GM06990 (cell line): ENCODE measurements around the gene TAS2R42.

Source experiments
- DNase-seq: peaks from one replicate; pipeline ENCODE4 v3.0.0-alpha.2; 2011; ENCODE audit not compliant: insufficient read length; ENCODE audit errors: extremely low read depth
- H3K27me3 ChIP-seq: replicated peaks from 2 replicates; pipeline ENCODE4 v1.6.0; 2011; ENCODE audit warnings: low read length; ENCODE audit not compliant: control insufficient read depth, insufficient read depth
- H3K36me3 ChIP-seq: 2 replicates; pipeline ENCODE4 v1.5.1; 2011; ENCODE audit warnings: low read length; ENCODE audit not compliant: control insufficient read depth, insufficient read depth
- H3K4me3 ChIP-seq: replicated peaks from 2 replicates; pipeline ENCODE4 v1.5.1; 2011; ENCODE audit warnings: low read depth, mild to moderate bottlenecking, control low read depth, low read length
- TF ChIP-seq, protein P1 (sequence below): IDR thresholded peaks from 2 replicates; pipeline ENCODE4 v1.5.1; 2011; ENCODE audit warnings: low read length, control low read depth, mild to moderate bottlenecking, inconsistent platforms; ENCODE audit not compliant: insufficient read depth, poor library complexity, severe bottlenecking

TAS2R42 gene

DNA sequence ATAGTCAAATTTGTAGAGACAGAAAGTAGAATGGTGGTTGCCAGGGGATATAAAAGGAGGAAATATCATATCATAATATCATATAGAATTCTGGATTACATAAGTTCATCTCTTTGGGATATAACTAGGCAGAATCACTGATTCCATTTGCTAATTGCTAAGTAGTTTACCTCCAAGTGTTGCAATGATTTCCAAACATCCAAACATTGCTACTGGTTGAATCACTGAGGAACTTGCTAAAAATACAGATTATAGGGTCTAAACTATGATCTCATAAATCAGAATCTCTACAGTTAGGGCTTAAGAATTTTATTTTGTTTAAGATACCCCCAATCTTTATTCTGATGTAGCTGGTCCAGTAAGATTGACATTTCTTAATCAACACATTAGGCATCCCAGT, 16.1 kb upstream of the TAS2R42 start:
- TF ChIP-seq, protein P1, sequence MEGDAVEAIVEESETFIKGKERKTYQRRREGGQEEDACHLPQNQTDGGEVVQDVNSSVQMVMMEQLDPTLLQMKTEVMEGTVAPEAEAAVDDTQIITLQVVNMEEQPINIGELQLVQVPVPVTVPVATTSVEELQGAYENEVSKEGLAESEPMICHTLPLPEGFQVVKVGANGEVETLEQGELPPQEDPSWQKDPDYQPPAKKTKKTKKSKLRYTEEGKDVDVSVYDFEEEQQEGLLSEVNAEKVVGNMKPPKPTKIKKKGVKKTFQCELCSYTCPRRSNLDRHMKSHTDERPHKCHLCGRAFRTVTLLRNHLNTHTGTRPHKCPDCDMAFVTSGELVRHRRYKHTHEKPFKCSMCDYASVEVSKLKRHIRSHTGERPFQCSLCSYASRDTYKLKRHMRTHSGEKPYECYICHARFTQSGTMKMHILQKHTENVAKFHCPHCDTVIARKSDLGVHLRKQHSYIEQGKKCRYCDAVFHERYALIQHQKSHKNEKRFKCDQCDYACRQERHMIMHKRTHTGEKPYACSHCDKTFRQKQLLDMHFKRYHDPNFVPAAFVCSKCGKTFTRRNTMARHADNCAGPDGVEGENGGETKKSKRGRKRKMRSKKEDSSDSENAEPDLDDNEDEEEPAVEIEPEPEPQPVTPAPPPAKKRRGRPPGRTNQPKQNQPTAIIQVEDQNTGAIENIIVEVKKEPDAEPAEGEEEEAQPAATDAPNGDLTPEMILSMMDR = no peak
- Histone ChIP-seq H3K27me3 (no peaks in the 10 kb centered on the region), H3K4me3 (no peak overlapping the region), H3K36me3 (no peaks in the 10 kb centered on the region)
- DNase-seq = no peak

- H3K36me3 ChIP-seq = no peaks in the 10 kb centered on the region
- H3K4me3 ChIP-seq = no peak overlapping the region
- no peak for DNase-seq
- TF ChIP-seq, protein P1 = no peak
- H3K27me3 ChIP-seq = no peaks in the 10 kb centered on the region
These were observed 3.7 kb downstream of the TAS2R42 start for GRCh38 chr12:11183011-11183410.

GRCh38 chr12:11182529-11182928, 4.2 kb downstream of the TAS2R42 start:
- no peaks in the 10 kb centered on the region for H3K27me3 ChIP-seq
- DNase-seq = no peak
- H3K4me3 ChIP-seq = no peak overlapping the region
- TF ChIP-seq, protein P1 = no peak
- H3K36me3 ChIP-seq = no peaks in the 10 kb centered on the region

DNA sequence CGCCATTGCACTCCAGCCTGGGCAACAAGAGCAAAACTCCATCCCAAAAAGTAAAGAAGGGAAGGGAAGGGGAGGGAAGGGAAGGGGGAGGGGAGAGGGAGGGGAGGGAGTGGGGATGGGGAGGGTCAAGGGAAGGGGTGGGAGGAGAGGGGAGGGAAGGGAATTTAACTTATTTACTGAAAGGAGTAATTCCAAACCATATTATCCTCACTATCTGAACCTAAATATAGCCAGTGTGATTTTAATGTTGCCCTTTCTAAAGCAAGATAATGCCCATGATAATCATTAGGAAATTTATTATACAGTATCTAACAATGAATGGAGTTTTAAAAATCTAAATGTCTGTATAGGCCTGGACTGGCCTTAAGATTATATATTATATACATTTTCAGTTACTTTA, 8.5 kb downstream of the TAS2R42 start:
- TF ChIP-seq, protein P1 = no peak
- H3K4me3 ChIP-seq = no peak overlapping the region
- DNase-seq = no peak
- no peaks in the 10 kb centered on the region for H3K36me3 ChIP-seq
- no peaks in the 10 kb centered on the region for H3K27me3 ChIP-seq

GRCh38 chr12:11174022-11174421, 12.7 kb downstream of the TAS2R42 start:
- TF ChIP-seq, protein P1 = no peak
- H3K36me3 ChIP-seq = no peaks in the 10 kb centered on the region; the same call in 1 of the 2 replicates
- DNase-seq = no peak
- H3K27me3 ChIP-seq = no peaks in the 10 kb centered on the region
- no peak overlapping the region for H3K4me3 ChIP-seq
